Type B pancreatic cell (in vitro differentiated cells): ENCODE measurements around the gene CLEC11A. TPM values are rescaled to one million over a fixed set of nuclear protein-coding genes. Genes with fewer than 3 reads are reported as not detected.
"Not testable (repeated sequence)": the region's sequence is repeated elsewhere in the genome, so short reads cannot be mapped to it uniquely, and the experiment has no call there.

ENCODE experiments used
- DNase-seq: peaks from one replicate; pipeline ENCODE4 v3.0.0; 2021; ENCODE audit warnings: mixed read lengths; ENCODE audit not compliant: unreplicated experiment; ENCODE audit errors: extremely low spot score
- H3K27ac Mint-ChIP-seq: 2 replicates; pipeline ENCODE4 v1.8.0; 2021; ENCODE audit warnings: mild to moderate bottlenecking, mixed read lengths
- H3K27me3 Mint-ChIP-seq: 2 replicates; pipeline ENCODE4 v1.8.0; 2021; ENCODE audit warnings: mixed read lengths
- H3K36me3 Mint-ChIP-seq: 2 replicates; pipeline ENCODE4 v1.8.0; 2021; ENCODE audit warnings: mixed read lengths
- H3K4me1 Mint-ChIP-seq: one replicate; pipeline ENCODE4 v1.8.0; 2021; ENCODE audit warnings: mixed read lengths; ENCODE audit not compliant: unreplicated experiment
- H3K4me3 Mint-ChIP-seq: 2 replicates; pipeline ENCODE4 v1.8.0; 2021; ENCODE audit warnings: mild to moderate bottlenecking, mixed read lengths
- H3K9me3 Mint-ChIP-seq: 2 replicates; pipeline ENCODE4 v1.8.0; 2021; ENCODE audit warnings: mixed read lengths
- CTCF ChIP-seq: fragments of 200-600 bp; sonication (generic); conservative IDR thresholded peaks from 2 replicates; pipeline ENCODE4 v1.5.0; 2021; ENCODE audit warnings: antibody characterized with exemption, mild to moderate bottlenecking
- total RNA-seq: library from RNA; stranded (reverse); gene quantifications from 2 replicates; pipeline ENCODE4 v1.2.1, GENCODE V29; 2021; ENCODE audit warnings: low replicate concordance

The CLEC11A gene
- total RNA-seq, 1 donor from 2014 or later: 5.9 TPM

- Mint-ChIP-seq H3K4me1 (no peaks in the 10 kb centered on the region), H3K27ac (no peak overlapping the region), H3K9me3 (no peaks in the 10 kb centered on the region), H3K27me3 (peaks cover 24% of the 10 kb centered on the region), H3K36me3 (no peaks in the 10 kb centered on the region), H3K4me3 (no peak overlapping the region)
- DNase-seq: no peak
- no peak for TF ChIP-seq CTCF
These were observed 26.8 kb downstream of the CLEC11A start for GRCh38 chr19:50750010-50750409.

DNA sequence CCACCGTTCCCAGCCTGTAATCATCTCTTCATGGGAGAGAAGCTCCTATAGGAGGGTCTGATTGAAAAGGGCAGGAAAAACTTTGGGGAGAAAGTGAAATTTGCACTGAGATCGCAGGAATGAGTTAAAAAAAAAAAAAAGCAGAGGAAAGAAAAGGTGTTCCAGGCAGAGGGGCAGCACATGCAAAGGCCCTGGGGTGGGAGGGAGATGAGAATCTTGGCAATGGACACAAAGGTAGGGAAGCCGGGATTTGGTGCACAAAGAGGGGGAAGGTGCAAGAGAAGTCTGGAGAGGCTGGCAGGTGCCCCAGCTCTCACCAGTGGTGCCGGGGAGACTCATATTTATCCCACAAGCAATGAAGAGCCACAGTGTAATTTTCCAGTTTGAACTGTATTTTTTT lies 30.7 kb downstream of the CLEC11A start:
- no peak overlapping the region for H3K4me3 Mint-ChIP-seq

DNA sequence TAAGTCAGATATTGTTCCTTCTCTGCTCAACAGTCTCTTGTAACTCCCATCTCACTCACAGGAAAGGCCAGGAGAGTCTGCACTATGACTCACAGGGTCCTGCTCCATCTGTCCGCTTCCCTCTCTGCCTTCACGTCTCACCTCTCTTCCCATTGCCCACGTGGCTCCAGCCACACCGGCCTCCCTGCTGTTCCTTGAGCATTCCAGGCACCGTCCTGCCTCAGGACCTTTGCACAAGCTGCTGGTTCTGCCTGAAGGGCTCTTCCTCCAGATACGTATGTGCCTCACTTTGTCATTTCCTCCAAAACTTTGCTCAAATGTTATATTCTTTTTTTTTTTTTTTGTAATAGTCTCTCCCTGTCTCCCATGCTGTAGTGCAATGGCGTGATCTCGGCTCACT lies 33.1 kb downstream of the CLEC11A start:
- not testable (repeated sequence) for DNase-seq, H3K27ac Mint-ChIP-seq, H3K4me3 Mint-ChIP-seq, H3K4me1 Mint-ChIP-seq, H3K9me3 Mint-ChIP-seq, H3K36me3 Mint-ChIP-seq
- H3K27me3 Mint-ChIP-seq: peaks cover 24% of the 10 kb centered on the region

More for the DNA sequence above, 30.7 kb downstream of the CLEC11A start:
- no peak for TF ChIP-seq CTCF
- Mint-ChIP-seq H3K36me3 (no peaks in the 10 kb centered on the region), H3K4me1 (no peaks in the 10 kb centered on the region), H3K9me3 (no peaks in the 10 kb centered on the region), H3K27ac (no peak overlapping the region), H3K27me3 (peaks cover 36% of the 10 kb centered on the region)
- no peak for DNase-seq

DNA sequence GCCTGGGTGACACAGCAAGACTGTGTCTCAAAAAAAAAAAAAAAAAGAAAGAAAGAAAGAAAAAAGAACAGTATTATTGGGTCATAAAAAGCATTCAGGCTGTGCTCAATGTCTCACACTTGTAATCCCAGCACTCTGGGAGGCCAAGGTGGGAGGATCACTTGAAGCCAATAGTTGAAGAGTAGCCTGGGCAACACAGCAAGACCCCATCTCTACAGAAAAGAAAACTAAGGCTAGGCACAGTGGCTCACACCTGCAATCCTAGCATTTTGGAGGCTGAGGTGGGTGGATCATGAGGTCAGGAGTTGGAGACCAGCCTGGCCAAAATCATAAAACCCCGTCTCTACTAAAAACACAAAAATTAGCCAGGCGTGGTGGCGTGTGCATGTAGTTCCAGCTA lies 34.5 kb downstream of the CLEC11A start:
- H3K4me1 Mint-ChIP-seq, H3K36me3 Mint-ChIP-seq, H3K4me3 Mint-ChIP-seq, H3K27ac Mint-ChIP-seq, H3K9me3 Mint-ChIP-seq, DNase-seq: not testable (repeated sequence)
- peaks cover 21% of the 10 kb centered on the region for H3K27me3 Mint-ChIP-seq

DNA sequence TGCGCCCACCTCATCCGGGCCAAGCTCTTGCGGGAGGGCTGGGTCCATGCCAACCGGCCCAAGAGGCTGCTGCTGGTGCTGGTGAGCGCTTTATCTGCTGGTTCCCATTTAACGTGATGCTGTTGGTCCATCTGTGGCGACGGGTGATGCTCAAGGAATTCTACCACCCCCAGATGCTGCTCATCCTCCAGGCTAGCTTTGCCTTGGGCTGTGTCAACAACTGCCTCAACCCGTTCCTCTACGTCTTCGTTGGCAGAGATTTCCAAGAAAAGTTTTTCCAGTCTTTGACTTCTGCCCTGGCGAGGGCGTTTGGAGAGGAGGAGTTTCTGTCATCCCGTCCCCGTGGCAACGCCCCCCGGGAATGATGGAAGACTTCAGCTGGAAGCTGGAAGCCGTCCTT lies 35.9 kb downstream of the CLEC11A start:
- H3K36me3 Mint-ChIP-seq, H3K9me3 Mint-ChIP-seq, H3K4me3 Mint-ChIP-seq, DNase-seq, H3K4me1 Mint-ChIP-seq, H3K27ac Mint-ChIP-seq: not testable (repeated sequence)
- H3K27me3 Mint-ChIP-seq: peaks cover 16% of the 10 kb centered on the region

- no peak overlapping the region for H3K27ac Mint-ChIP-seq
- H3K36me3 Mint-ChIP-seq: no peaks in the 10 kb centered on the region
- no peak for TF ChIP-seq CTCF
- DNase-seq: no peak
- H3K4me1 Mint-ChIP-seq: no peaks in the 10 kb centered on the region
- peaks cover 18% of the 10 kb centered on the region for H3K27me3 Mint-ChIP-seq
- no peak overlapping the region for H3K4me3 Mint-ChIP-seq
- peaks cover 4% of the 10 kb centered on the region for H3K9me3 Mint-ChIP-seq
These were observed 36.7 kb downstream of the CLEC11A start for GRCh38 chr19:50759886-50760285.

GRCh38 chr19:50761501-50761900 lies 38.3 kb downstream of the CLEC11A start:
- DNase-seq, H3K4me3 Mint-ChIP-seq, H3K4me1 Mint-ChIP-seq, H3K36me3 Mint-ChIP-seq, H3K27ac Mint-ChIP-seq, H3K9me3 Mint-ChIP-seq: not testable (repeated sequence)
- H3K27me3 Mint-ChIP-seq: peaks cover 17% of the 10 kb centered on the region

- H3K4me3 Mint-ChIP-seq, DNase-seq, H3K4me1 Mint-ChIP-seq, H3K27ac Mint-ChIP-seq, H3K36me3 Mint-ChIP-seq, H3K9me3 Mint-ChIP-seq: not testable (repeated sequence)
- H3K27me3 Mint-ChIP-seq: peaks cover 22% of the 10 kb centered on the region
These were observed 40.4 kb downstream of the CLEC11A start for GRCh38 chr19:50763521-50763920.
